Central memory CD8-positive, alpha-beta T cell (primary cell): ENCODE measurements around the gene MSLN.
"Not testable (repeated sequence)": the region's sequence is repeated elsewhere in the genome, so short reads cannot be mapped to it uniquely, and the experiment has no call there.

Experiments
- ATAC-seq: fragments of 150-1000 bp; cut with Tn5 transposase; replicated peaks from 2 replicates; pipeline ENCODE4 v1.10.0; 2022; ENCODE audit warnings: mild to moderate bottlenecking, moderate FRiP score, moderate number of reproducible peaks; ENCODE audit not compliant: poor library complexity, severe bottlenecking; ENCODE audit errors: extremely low read depth
- DNase-seq, 2 donors: peaks; one replicate each; pipeline ENCODE4 v3.0.0; 2021; ENCODE audit warnings: low spot score in 2 of 2
- H3K27ac Mint-ChIP-seq: one replicate; pipeline ENCODE4 v1.8.0; 2022; ENCODE audit warnings: low read depth, mild to moderate bottlenecking, moderate library complexity, mixed read lengths
- H3K27me3 Mint-ChIP-seq: one replicate; pipeline ENCODE4 v1.8.0; 2022; ENCODE audit warnings: mixed read lengths
- H3K36me3 Mint-ChIP-seq: one replicate; pipeline ENCODE4 v1.8.0; 2022; ENCODE audit warnings: mild to moderate bottlenecking, moderate library complexity, mixed read lengths; ENCODE audit not compliant: insufficient read depth
- H3K4me1 Mint-ChIP-seq: one replicate; pipeline ENCODE4 v1.8.0; 2022; ENCODE audit warnings: mixed read lengths
- H3K4me3 Mint-ChIP-seq: one replicate; pipeline ENCODE4 v1.8.0; 2022; ENCODE audit warnings: mild to moderate bottlenecking, moderate library complexity, mixed read lengths
- H3K9me3 Mint-ChIP-seq: one replicate; pipeline ENCODE4 v1.8.0; 2022; ENCODE audit warnings: mixed read lengths

The MSLN gene

GRCh38 chr16:760545-761343 is at the start of gene MSLN:
Gene MSLN, plus strand, starts transcription at chr16:760734. Its CDS starts 1,947 bp downstream, at chr16:762681.
- Mint-ChIP-seq H3K27me3 (peaks cover 9% of the 10 kb centered on the region), H3K36me3 (peaks cover 2% of the 10 kb centered on the region), H3K4me1 (no peaks in the 10 kb centered on the region), H3K4me3 (no peak within 1 kb of the TSS), H3K27ac (no peak within 1 kb of the TSS), H3K9me3 (no peaks in the 10 kb centered on the region)
- no peak for ATAC-seq
- no peak for DNase-seq

DNA sequence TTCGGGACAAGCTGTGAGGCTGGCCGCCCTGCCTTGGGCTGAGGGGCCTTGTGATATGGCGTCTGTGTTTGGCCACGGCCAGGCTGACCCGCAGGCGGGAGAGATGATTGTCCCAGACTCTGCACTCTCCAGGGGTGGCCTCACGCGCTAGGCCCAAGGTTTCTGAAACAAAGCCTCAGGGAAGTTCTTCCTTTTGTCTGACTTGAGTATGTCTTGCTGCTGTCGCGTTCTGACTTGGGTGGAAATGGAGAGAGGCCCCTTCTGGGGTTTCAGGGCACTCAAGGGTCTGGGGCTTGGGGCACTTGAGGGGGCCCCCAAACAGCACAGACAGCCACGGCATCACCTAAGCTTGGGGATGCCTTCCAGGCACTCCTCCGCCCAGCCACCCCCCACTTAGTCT is 49.5 kb upstream of the MSLN start:
- H3K27ac Mint-ChIP-seq, result no peak overlapping the region
- no peak for ATAC-seq

DNA sequence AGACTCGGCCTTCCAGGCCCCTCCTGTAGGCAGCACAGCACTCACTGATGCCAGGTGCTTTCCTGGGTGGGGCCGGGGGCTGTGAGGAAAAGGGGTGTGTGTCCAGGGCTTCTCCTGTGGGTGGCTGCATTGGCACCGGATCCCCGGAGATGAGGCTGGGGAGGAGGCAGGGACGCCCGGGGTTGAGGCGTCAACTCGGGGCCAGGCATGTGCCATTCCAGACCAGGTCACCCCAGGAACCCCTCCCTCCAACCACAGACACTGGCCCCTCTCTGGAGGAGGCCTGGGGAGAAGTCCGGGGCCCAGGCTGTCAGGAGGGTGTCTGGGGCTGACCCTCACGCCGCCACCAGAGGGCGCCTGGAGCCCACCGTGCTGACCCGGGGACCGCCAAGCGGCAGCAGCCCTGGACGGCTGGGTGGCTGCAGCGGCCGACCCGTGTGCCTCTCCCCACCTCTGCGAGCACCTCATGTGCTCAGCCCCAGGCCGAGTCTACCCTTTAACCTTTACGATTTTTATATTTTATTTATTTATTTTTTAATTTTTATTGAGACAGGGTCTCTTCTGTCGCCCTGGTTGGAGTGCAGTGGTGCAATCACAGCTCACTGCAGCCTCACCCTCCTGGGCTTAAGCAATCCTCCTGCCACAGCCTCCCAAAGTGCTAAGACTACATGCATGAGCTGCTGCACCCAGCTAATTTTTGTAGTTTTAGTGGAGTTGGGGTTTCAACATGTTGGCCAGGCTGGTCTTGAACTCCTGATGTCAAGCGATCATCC is 48.8 kb upstream of the MSLN start:
- DNase-seq (peak; percentile 66 to 74), ATAC-seq (peak; percentile 52)
- Mint-ChIP-seq H3K4me3 (no peak overlapping the region), H3K27ac (no peak overlapping the region), H3K9me3 (no peaks in the 10 kb centered on the region), H3K27me3 (peaks cover 31% of the 10 kb centered on the region), H3K36me3 (no peaks in the 10 kb centered on the region), H3K4me1 (peaks cover 7% of the 10 kb centered on the region)

More for the DNA sequence above, 49.5 kb upstream of the MSLN start:
- DNase-seq, result no peak
- Mint-ChIP-seq H3K27me3 (peaks cover 36% of the 10 kb centered on the region), H3K4me1 (peaks cover 2% of the 10 kb centered on the region), H3K36me3 (no peaks in the 10 kb centered on the region), H3K9me3 (no peaks in the 10 kb centered on the region), H3K4me3 (no peak overlapping the region)

DNA sequence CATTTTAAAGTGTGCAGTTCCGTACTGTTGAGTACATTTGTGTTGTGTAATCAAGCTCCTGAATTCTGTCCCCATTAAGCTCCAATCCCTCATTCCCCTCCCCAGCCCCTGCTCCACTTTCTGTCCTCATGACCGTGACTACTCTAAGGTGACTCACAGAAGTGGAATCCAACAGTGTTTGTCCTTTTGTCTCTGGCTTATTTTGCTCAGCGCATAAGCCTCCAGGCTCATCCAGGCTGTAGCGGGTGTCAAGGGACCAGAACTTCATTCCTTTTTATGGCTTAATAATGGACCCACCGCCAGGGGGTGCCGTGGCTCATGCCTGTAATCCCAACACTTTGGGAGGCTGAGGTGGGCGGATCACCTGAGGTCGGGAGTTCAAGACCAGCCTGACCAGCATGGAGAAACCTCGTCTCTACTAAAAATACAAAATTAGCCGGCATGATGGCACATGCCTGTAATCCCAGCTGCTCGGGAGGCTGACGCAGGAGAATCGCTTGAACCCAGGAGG is 47.7 kb upstream of the MSLN start:
- H3K4me3 Mint-ChIP-seq, H3K9me3 Mint-ChIP-seq, ATAC-seq, H3K4me1 Mint-ChIP-seq, DNase-seq, H3K36me3 Mint-ChIP-seq, H3K27ac Mint-ChIP-seq: not testable (repeated sequence)
- H3K27me3 Mint-ChIP-seq, result peaks cover 23% of the 10 kb centered on the region

- peaks cover 10% of the 10 kb centered on the region for H3K27me3 Mint-ChIP-seq
- H3K36me3 Mint-ChIP-seq, result no peaks in the 10 kb centered on the region
- no peak for ATAC-seq
- H3K27ac Mint-ChIP-seq, result no peak overlapping the region
- H3K9me3 Mint-ChIP-seq, result no peaks in the 10 kb centered on the region
- H3K4me3 Mint-ChIP-seq, result no peak overlapping the region
- DNase-seq, result no peak
- H3K4me1 Mint-ChIP-seq, result peaks cover 12% of the 10 kb centered on the region
Observed at GRCh38 chr16:714079-714478, 46.5 kb upstream of the MSLN start.

- Mint-ChIP-seq H3K27ac (no peak within 1 kb of the TSS), H3K27me3 (peaks cover 3% of the 10 kb centered on the region), H3K4me1 (peaks cover 19% of the 10 kb centered on the region), H3K9me3 (no peaks in the 10 kb centered on the region), H3K36me3 (no peaks in the 10 kb centered on the region), H3K4me3 (peak within 1 kb of the TSS; percentile 71)
- DNase-seq (peak; percentile 73 to 76), ATAC-seq (peak; percentile 88)
Observed at GRCh38 chr16:714558-715476, 45.7 kb upstream of the MSLN start, which contains the start of gene METRN. Gene METRN, plus strand, starts transcription at chr16:715118. Its CDS starts 172 bp downstream, at chr16:715290.

DNA sequence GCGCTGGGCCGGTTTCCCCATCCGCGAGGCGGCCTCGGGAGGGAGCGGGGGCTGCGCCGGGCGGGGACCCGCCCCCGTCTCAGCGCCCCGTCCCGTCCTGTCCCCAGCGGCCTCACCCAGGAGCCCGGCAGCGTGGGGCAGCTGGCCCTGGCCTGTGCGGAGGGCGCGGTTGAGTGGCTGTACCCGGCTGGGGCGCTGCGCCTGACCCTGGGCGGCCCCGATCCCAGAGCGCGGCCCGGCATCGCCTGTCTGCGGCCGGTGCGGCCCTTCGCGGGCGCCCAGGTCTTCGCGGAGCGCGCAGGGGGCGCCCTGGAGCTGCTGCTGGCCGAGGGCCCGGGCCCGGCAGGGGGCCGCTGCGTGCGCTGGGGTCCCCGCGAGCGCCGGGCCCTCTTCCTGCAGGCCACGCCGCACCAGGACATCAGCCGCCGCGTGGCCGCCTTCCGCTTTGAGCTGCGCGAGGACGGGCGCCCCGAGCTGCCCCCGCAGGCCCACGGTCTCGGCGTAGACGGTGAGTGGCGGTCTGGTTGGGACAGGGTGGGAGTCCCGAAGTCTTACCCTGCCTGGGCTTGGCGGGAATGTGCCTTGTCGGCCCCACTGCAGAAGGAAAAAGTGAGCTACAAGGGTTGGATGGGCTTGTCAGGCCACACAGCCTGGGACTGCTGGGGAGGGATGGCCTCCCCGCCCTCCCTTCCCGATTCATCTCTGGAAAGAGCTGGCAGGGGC is 44.9 kb upstream of the MSLN start:
- H3K36me3 Mint-ChIP-seq, result peaks cover 6% of the 10 kb centered on the region
- H3K27ac Mint-ChIP-seq, result no peak overlapping the region
- peak; percentile 4 for ATAC-seq
- H3K4me1 Mint-ChIP-seq, result peaks cover 27% of the 10 kb centered on the region
- DNase-seq, result no peak
- H3K9me3 Mint-ChIP-seq, result no peaks in the 10 kb centered on the region
- peak overlapping the region; percentile 71 for H3K4me3 Mint-ChIP-seq
- H3K27me3 Mint-ChIP-seq, result no peaks in the 10 kb centered on the region

DNA sequence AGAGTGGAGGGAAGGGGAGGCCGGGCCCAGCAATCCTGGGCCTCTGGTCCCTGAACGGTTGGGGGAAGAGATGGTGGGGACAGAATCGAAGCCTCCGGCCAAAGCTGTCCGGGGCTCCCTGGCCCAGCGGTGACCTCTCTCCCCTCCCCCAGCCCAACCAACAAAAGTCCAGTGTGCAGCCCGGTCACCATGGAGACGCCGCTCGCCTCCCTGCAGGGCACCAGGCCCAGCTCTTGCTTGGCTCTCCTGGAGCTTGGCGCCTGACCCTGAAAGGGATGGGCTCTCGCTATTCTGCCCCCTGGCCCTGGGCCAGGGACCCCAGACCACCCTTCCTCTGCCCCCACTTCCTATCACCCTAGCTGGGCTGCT is 44.4 kb upstream of the MSLN start:
- Mint-ChIP-seq H3K36me3 (peaks cover 6% of the 10 kb centered on the region), H3K9me3 (no peaks in the 10 kb centered on the region), H3K27ac (no peak overlapping the region), H3K4me3 (peak overlapping the region; percentile 71), H3K4me1 (peaks cover 27% of the 10 kb centered on the region), H3K27me3 (no peaks in the 10 kb centered on the region)
- DNase-seq, result no peak
- no peak for ATAC-seq

DNA sequence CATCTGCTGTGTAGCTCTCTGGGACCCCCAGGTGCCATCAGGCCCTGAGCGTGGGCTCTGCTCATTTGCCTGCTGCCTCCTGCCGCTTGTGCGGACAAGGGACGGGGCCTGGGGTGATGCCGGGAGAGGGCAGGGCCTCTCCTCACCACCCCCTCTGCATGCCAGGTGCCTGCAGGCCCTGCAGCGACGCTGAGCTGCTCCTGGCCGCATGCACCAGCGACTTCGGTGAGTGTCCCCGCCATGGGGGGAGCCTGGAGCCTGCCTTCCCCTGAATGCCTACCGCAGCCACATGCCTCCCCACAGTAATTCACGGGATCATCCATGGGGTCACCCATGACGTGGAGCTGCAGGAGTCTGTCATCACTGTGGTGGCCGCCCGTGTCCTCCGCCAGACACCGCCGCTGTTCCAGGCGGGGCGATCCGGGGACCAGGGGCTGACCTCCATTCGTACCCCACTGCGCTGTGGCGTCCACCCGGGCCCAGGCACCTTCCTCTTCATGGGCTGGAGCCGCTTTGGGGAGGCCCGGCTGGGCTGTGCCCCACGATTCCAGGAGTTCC is 43.7 kb upstream of the MSLN start:
- H3K4me3 Mint-ChIP-seq, result peak overlapping the region; percentile 71
- peaks cover 29% of the 10 kb centered on the region for H3K4me1 Mint-ChIP-seq
- DNase-seq (no peak), ATAC-seq (no peak)
- H3K36me3 Mint-ChIP-seq, result peaks cover 8% of the 10 kb centered on the region
- no peaks in the 10 kb centered on the region for H3K9me3 Mint-ChIP-seq
- H3K27ac Mint-ChIP-seq, result no peak overlapping the region
- no peaks in the 10 kb centered on the region for H3K27me3 Mint-ChIP-seq

GRCh38 chr16:717450-718245 is 42.9 kb upstream of the MSLN start:
- Mint-ChIP-seq H3K27me3 (no peaks in the 10 kb centered on the region), H3K4me1 (peaks cover 32% of the 10 kb centered on the region), H3K4me3 (no peak overlapping the region), H3K9me3 (no peaks in the 10 kb centered on the region), H3K27ac (no peak overlapping the region), H3K36me3 (peaks cover 12% of the 10 kb centered on the region)
- DNase-seq (no peak), ATAC-seq (no peak)

DNA sequence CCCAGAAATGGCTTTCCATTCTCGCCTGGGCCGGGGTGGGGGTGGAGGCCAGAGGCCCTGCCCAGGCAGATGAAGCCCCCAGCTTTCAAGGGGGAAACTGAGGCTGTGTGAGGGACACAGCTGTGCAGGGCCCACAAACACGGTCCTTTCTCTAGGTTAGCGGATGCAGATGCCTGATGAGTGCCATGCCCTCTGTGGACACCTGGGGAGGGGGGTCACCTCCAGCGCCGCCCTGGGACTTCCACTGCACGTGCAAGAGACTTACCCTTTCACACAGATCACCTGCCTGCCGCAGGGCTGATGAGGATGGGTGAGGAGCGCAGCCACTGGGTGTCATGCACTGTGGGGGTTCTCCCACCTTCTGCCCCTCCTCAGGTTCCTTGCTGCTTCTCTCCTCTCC is 42.1 kb upstream of the MSLN start:
- DNase-seq, result no peak
- Mint-ChIP-seq H3K27me3 (no peaks in the 10 kb centered on the region), H3K4me1 (peaks cover 32% of the 10 kb centered on the region), H3K36me3 (peaks cover 12% of the 10 kb centered on the region), H3K9me3 (no peaks in the 10 kb centered on the region), H3K4me3 (no peak overlapping the region), H3K27ac (no peak overlapping the region)
- no peak for ATAC-seq
